ENCODE measurements around the gene SYTL3. TPM values are rescaled to one million over a fixed set of nuclear protein-coding genes. Genes with fewer than 3 reads are reported as not detected.

SYTL3 gene
- total and polyA plus RNA-seq, 2 donors from 2014 or later, result 3.1 to 16.0 TPM

DNA sequence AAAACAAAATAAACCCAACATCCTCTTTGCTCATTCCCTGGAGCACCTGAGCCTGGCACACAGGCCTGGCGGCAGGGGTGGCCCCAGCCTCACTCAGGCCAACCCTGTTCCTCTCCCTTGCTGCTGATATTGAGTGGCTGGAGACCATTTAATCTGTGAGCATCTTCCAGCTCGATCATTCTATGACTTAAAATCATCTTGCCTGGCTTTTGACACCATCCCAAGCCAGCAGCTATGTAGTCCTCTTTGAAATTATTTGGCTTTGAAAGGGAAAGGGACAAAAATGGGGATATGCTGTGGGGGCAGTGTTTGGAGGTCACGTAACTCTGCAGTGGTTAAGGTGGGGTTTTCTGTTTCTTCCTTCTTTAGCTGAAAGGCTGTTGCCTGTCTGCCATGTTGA lies 146.5 kb downstream of the SYTL3 start:
- TF ChIP-seq, protein P1, sequence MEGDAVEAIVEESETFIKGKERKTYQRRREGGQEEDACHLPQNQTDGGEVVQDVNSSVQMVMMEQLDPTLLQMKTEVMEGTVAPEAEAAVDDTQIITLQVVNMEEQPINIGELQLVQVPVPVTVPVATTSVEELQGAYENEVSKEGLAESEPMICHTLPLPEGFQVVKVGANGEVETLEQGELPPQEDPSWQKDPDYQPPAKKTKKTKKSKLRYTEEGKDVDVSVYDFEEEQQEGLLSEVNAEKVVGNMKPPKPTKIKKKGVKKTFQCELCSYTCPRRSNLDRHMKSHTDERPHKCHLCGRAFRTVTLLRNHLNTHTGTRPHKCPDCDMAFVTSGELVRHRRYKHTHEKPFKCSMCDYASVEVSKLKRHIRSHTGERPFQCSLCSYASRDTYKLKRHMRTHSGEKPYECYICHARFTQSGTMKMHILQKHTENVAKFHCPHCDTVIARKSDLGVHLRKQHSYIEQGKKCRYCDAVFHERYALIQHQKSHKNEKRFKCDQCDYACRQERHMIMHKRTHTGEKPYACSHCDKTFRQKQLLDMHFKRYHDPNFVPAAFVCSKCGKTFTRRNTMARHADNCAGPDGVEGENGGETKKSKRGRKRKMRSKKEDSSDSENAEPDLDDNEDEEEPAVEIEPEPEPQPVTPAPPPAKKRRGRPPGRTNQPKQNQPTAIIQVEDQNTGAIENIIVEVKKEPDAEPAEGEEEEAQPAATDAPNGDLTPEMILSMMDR (IDR thresholded peaks at IDR 0.05; ENCODE audit: borderline replicate concordance, extremely low read depth, insufficient read depth), result no peak
- Histone ChIP-seq H3K27me3 (ENCODE audit: control insufficient read depth, insufficient read depth, low read length) (no peaks in the 10 kb centered on the region), H3K9ac (ENCODE audit: low read length in 3 of 3) (no peak overlapping the region), H3K9me3 (ENCODE audit: control insufficient read depth in 2 of 3, insufficient read depth in 1 of 3, low read length in 3 of 3) (no peaks in the 10 kb centered on the region), H3K4me3 (ENCODE audit: low read length in 3 of 3) (no peak overlapping the region), H3K4me1 (ENCODE audit: control insufficient read depth in 2 of 3, insufficient read depth in 2 of 3, low read depth in 1 of 3, low read length in 3 of 3) (peaks cover 12 to 50% (median 24%) of the 10 kb centered on the region in 3 donors), H3K27ac (ENCODE audit: low read depth in 2 of 2, low read length in 2 of 2) (peak overlapping the region; percentile 3 to 7), H3K36me3 (ENCODE audit: control insufficient read depth in 2 of 3, insufficient read depth in 3 of 3, low read length in 3 of 3) (no peaks in the 10 kb centered on the region)
- FAIRE-seq (no peak), DNase-seq (no peak)
- intact Hi-C loops (cut with DNase I), result no loop called here

DNA sequence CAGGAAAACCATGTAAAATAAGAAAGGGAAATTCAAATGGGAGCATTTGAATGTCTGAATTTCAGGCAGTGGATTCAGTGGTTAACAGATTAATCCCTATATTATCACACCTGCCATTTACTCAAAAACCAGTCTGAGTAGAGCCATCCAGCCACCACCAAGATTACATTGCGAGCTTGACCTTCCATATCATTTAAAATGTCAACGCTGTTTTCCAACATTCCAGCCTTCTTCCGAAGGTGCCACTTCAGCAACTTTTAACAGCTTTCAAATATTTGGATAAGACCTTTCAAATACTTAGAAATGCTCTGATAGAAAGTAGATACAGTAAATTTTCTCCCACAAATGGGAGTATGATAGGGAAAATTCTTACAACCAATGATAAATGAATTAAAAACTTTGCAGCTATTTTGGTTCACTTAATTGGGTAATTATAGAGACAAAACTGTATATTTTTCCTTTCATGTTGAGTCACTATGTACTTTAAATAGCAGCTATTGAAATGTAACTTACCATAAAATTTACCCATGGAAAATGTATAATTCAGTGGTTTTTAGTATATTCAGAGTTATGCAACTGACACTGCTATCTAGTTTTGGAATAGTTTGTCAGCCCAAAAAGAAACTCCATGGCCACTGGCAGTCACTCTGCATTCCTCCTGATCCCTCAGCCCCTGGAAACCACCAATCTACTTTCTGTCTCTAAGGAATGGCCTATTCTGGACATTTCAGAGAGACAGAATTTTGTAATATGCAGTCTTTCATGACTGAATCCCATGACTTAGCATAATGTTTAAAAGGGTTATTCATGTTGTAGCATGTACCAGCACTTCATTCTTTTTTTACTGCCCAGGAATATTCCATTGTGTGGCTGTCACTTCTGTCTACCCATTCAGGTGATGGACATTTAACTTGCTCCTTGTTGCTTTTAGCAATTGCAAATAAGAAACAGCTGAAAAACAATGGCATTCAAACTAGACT lies 147.8 kb downstream of the SYTL3 start:
- Histone ChIP-seq H3K27ac (ENCODE audit: low read depth in 2 of 2, low read length in 2 of 2) (peak overlapping the region; percentile 0 to 64), H3K4me3 (ENCODE audit: low read length in 3 of 3) (peak overlapping the region in 1 of 3 donors; percentile 14), H3K27me3 (ENCODE audit: control insufficient read depth, insufficient read depth, low read length) (no peaks in the 10 kb centered on the region), H3K9ac (ENCODE audit: low read length in 3 of 3) (no peak overlapping the region), H3K36me3 (ENCODE audit: control insufficient read depth in 2 of 3, insufficient read depth in 3 of 3, low read length in 3 of 3) (peaks cover 0 to 2% (median 0%) of the 10 kb centered on the region in 3 donors), H3K9me3 (ENCODE audit: control insufficient read depth in 2 of 3, insufficient read depth in 1 of 3, low read length in 3 of 3) (no peaks in the 10 kb centered on the region), H3K4me1 (ENCODE audit: control insufficient read depth in 2 of 3, insufficient read depth in 2 of 3, low read depth in 1 of 3, low read length in 3 of 3) (peaks cover 12 to 59% (median 32%) of the 10 kb centered on the region in 3 donors)
- FAIRE-seq, result no peak
- TF ChIP-seq, protein P1 (IDR thresholded peaks at IDR 0.05; ENCODE audit: borderline replicate concordance, extremely low read depth, insufficient read depth), result no peak
- DNase-seq, result no peak
- intact Hi-C loops (cut with DNase I), result no loop called here

DNA sequence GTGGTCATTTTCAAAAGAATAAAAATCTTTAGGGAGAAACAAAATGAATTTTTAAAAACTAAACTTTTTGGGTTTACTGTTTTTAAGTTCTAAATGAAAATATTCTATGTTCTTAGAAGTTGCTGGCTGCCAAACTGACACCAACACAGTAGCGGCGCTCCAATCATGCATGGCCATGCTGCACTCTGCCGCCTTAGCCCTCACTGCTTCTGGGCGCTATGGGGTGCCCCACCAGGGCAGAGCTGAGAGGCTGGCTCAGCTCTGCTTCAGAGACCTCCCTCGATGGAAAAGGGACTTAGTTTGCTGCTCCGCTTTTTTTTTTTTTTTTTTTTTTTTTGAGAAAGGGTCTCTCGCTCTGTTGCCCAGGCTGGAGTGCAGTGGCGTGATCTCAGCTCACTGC lies 148.5 kb downstream of the SYTL3 start:
- Histone ChIP-seq H3K4me1 (ENCODE audit: control insufficient read depth in 2 of 3, insufficient read depth in 2 of 3, low read depth in 1 of 3, low read length in 3 of 3) (peaks cover 16 to 60% (median 38%) of the 10 kb centered on the region in 3 donors), H3K27ac (ENCODE audit: low read depth in 2 of 2, low read length in 2 of 2) (peak overlapping the region in 1 of 2 donors; percentile 62), H3K4me3 (ENCODE audit: low read length in 3 of 3) (no peak overlapping the region), H3K36me3 (ENCODE audit: control insufficient read depth in 2 of 3, insufficient read depth in 3 of 3, low read length in 3 of 3) (peaks cover 0 to 2% (median 0%) of the 10 kb centered on the region in 3 donors), H3K27me3 (ENCODE audit: control insufficient read depth, insufficient read depth, low read length) (no peaks in the 10 kb centered on the region), H3K9ac (ENCODE audit: low read length in 3 of 3) (no peak overlapping the region), H3K9me3 (ENCODE audit: control insufficient read depth in 2 of 3, insufficient read depth in 1 of 3, low read length in 3 of 3) (no peaks in the 10 kb centered on the region)
- DNase-seq, result no peak
- no peak for FAIRE-seq
- intact Hi-C loops (cut with DNase I), result no loop called here
- TF ChIP-seq, protein P1 (IDR thresholded peaks at IDR 0.05; ENCODE audit: borderline replicate concordance, extremely low read depth, insufficient read depth), result no peak
